GM19463 (cell line): ENCODE results near the gene C4orf50.
"Not testable (repeated sequence)": the region's sequence is repeated elsewhere in the genome, so short reads cannot be mapped to it uniquely, and the experiment has no call there.

Experiments
- ATAC-seq: cut with Tn5 transposase; IDR thresholded peaks from one replicate; pipeline ENCODE4 v1.9.1; 2021; ENCODE audit warnings: mild to moderate bottlenecking, moderate library complexity; ENCODE audit not compliant: unreplicated experiment

C4orf50 gene

GRCh38 chr4:5869966-5870619, 148.1 kb downstream of the C4orf50 start:
- ATAC-seq = no peak

DNA sequence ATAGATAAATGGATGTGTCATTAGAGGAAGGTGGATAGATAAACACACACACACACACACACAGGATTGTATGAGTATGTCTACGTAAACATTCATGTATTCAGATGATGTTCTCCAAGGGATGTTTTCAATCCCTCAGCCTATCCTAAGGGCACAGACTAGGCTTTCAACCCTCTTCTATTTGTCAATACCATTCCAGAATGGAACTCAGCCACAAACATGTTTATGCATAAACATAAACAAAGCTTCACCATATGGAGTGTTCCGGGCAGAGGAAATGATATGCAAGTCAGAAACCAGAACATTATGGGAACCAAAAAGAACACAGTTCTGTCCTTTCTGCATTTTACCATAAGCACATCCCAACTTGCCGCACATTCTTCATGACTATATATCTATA, 150.4 kb downstream of the C4orf50 start:
- no peak for ATAC-seq

DNA sequence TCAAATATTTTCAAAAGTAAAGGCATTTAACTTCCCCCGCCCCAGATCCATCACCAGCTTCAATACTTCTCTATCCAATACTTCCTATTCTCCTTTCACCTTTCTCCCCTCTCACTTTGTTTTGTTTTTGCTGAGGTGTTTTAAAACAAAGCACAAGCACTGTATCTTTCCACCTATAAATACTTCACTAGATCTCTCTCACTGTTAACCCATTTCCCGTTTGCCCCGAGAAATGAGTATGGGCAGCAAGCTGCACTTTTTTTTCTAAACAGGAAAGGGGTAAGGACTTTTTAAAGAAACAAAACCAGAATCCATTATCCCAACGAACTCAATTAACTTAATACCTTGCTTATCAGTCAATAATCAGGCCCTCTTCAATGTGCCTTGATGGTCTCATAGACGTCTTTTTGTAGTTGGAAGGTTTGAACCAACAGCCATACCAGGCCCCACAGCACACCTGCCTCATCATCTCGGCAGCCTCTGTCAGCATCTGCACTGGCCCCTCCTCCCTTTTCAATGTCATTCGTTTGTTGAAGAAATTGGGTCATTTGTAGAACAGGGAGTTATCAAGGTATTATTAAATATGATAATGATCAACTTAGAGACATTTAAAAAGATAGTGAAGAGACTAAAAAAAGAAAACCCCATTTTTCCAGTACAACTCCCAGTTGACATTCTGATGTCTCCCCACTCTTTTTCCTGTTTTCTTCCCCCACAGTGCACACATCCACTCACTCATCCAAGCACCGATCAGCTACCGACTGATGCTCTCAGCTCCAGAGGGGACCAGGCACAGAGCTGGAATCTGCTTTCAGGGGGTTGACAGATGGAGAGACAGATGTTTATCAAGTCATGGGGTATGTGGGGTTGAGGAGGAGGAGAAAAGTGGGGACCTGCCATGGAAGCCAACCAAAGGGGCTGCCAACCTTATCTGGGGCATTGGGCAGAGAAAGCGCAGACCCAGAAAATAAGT, 151.1 kb downstream of the C4orf50 start:
- ATAC-seq = no peak

DNA sequence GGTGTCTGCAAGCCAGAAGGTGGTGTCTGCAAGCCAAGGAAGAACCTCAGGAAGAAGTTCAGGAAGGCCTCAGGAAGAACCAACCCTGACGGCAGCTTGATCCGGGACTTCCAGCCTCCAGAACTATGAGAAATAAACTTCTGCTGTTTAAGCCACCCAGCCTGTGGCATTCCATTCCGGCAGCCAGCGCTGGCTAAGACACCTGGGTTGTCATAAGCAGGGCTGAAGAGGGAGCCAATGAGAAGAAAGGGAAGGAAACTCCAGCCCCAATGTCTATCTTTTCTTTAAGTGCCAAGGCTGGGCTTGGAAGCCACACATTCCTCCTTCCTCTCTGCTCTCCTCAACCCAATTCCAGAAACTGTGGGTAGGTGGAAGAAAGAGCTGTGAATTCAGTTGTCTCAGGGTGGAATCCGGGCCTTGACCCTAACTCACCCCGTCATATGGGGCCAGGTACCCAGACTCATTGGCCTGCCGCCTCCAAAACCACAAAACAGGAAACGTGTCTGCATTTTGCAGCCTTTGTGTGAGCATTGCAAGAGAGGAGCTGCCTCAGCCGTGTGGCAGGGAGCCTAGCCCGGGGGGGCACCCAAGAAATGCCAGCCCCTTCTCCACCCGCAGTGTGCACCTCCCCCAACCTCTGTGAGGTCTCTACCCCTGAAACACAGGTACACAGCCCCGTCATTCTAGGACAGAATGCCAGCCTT, 152.2 kb downstream of the C4orf50 start:
- no peak for ATAC-seq

DNA sequence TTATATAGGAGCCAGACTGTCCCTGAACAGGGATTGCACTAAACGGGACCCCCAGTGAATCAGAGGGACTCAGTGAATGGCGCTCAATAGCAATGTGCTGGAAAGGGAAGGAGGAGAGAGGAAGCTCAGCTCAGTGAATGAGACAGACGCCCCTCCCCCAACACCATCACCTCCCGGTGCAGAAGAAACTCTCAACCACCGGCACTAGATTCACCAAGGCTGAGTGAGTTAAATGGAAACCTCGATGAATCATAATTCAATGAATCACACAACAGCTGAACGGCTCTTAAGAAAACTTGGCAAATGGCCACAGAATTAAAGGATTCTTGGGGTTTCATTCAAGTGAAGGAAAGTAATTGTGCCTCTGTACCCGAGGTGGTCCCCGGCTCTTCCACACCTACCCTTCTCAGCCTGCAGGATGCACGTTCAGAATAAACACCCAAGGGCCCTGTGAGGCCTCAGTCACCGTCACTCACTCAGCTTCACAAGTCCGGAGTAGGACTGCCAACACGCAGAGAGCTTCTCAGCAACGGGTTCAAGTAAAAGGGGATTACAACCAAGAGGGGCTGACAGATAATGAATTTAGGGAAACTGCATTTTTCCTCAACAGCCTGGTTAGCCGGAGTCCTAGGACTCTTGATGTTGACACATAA, 154.6 kb downstream of the C4orf50 start:
- no peak for ATAC-seq

DNA sequence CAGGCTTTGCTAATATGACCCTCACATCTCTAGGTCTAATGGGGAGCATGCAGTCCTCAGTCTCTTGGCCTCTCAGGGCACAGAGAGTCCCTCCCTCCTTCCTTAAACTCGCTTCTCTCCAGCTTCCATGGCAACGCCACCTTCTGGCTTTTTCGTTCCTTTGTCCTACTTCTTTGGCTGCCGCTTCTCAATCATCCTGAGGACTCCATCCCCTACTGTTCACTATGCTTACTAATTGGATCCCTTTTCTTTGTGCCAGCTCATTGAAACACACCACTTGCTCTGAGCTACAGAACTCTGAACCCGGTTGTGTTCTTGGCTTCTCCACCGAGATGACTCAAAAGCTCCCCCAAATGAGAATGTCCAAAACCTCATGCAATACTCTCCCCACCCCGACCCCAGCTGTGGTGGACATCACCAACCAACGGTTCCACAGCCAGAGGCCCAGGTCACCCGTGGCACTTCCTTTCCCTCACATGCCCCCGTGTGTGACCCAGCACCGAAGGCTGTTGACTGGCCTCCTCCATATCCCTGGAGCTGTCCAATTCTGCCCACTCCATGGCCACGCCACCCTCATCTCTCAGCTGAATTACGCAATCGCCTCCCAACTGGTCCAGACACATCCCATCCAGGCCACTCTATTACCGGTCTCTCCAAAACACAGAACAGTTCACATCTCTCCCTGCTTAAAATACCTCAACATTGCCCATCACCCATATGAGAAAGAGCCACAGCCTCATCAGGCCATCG, 160.0 kb downstream of the C4orf50 start:
- ATAC-seq = no peak

DNA sequence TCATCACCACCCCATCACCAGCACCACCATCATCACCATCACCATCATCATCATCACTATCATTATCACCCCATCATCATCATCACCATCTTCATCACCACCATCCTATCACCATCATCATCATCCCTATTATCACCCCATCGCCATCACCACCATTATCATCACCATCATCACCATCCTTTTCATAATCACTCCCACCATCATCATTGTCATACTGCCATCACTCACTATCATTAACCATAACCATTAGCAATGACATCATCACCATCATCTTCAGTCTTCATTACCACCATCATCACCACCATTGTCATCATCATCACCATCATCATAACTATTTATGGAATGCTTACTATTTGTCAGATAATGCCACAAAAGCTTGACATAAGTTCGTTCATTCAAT, 161.0 kb downstream of the C4orf50 start:
- no peak for ATAC-seq

- ATAC-seq = not testable (repeated sequence)
Observed at GRCh38 chr4:5856362-5856761, 161.9 kb downstream of the C4orf50 start.

DNA sequence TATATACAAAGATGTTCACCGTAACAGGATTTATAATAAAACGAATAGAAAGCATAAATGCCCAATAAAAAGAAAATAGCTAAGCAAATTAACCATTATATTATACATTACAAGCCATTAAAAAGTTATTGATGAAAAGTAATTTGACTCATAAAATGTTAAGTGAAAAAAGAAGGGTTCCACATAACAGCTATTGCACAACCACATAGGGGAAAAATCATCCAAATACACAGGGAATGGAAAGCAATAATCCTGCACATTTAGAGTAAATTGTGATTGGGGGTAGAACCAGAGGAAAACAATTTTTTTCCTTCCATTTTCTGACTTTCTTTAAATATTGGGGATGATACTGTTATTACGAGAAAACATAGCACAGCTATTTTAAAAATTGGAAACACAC, 163.3 kb downstream of the C4orf50 start:
- no peak for ATAC-seq

- no peak for ATAC-seq
Observed at GRCh38 chr4:5852523-5853202, 165.6 kb downstream of the C4orf50 start.

DNA sequence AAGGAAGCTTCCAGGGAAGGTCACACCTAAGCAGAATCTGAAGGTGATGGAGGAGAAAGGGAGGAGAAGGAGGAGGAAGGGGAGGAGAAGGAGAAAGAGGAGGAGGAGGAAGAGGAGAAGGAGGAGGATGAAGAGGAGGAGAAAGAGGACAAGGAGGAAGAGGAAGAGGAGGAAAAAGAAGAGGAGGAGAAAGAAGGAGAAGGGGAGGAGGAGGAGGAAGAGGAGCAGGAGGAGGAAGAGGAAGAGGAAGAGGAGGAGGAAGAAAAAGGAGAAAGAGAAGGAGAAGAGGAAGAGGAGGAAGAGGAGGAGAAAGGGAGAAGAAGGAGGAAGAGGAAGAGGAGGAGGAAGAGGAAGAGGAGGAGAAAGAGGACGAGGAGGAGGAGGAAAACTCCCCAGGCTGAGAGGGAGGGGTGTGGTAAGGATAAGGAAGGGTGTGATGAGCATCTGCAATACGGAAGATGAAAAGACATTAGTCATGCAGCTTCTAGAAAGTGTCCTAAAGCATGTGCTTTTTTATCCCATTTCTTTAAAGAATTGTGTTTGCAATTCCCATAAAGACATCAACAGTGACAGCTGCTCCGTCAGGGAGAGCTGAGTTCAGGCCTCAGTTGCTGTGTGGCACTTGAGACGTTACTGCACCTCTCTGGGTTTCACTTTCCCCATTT, 166.5 kb downstream of the C4orf50 start:
- ATAC-seq = no peak
